Erythroblast (primary cell): ENCODE measurements around the gene HDAC4.

Experiments used
- GATA1 ChIP-seq: IDR thresholded peaks from 2 replicates; pipeline ENCODE4 v1.6.1; 2011; ENCODE audit warnings: low read depth, mild to moderate bottlenecking, control low read depth, low read length, moderate library complexity
- POLR2A ChIP-seq: IDR thresholded peaks from 2 replicates; pipeline ENCODE4 v1.6.1; 2011; ENCODE audit warnings: mild to moderate bottlenecking, low read length

DNA sequence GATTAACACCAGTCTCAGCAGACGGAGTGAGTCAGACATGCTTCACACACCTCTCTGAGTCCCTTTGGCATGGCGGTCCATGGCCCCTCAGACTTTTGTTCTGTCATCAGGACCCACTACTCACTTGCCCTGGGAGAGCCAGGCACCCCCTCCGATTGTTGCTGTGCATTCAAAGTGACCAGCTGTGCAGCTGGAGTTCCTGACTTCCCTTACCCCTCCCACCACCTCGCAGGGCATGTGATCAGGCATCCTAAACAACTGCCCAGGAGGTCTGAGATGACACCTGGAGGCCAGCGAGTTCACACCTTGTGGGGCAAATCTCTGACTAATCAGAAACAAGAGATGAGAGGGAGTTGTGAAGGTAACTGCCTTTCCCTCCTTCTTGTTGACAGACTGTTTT, 35.3 kb upstream of the HDAC4 start:
- TF ChIP-seq POLR2A: no peak
- no peak for TF ChIP-seq GATA1
